GM21723 (cell line): ENCODE data around the gene CCDC182.

ENCODE experiments used
- ATAC-seq: cut with Tn5 transposase; IDR thresholded peaks from one replicate; pipeline ENCODE4 v1.9.1; 2021; ENCODE audit warnings: mild to moderate bottlenecking, moderate library complexity; ENCODE audit not compliant: unreplicated experiment

CCDC182 gene

DNA sequence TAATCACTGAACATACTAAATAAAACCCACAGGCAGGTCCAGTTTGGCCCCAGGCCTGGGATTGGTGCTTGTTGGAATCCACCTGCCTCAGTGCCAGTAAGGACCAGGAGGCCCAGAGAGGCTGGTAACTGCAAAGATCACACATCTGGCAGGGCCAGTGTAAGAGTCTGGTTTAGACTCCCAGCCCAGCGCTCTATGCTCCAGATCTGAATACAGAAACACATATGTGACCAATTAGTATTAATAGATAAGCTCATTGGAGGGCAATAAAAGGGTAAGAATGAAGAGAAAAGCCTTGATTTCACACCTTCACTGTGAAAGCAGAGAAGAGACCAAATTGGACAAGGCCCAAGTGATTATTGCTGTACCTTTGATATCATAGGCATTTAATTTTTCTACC, 13.6 kb upstream of the CCDC182 start:
- no peak for ATAC-seq

DNA sequence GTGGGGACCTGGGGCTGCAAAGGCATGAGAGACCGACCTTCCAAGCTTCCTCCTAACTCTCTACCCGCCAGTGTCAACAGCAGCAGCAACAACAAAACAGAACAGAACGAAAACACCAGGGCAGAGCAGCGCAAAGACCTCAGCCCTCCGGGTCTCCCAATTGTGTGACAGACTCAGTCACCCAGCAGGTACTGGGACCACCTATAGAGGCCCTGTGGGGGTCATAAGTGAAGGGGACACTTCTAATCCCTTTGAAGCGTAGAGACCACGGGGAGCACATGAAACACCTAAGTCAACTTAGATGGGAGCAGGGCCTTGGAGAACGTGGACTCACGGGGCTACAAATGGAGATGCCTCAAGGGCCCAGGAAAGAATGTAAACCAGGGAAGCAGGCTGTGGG, 12.6 kb upstream of the CCDC182 start:
- no peak for ATAC-seq

DNA sequence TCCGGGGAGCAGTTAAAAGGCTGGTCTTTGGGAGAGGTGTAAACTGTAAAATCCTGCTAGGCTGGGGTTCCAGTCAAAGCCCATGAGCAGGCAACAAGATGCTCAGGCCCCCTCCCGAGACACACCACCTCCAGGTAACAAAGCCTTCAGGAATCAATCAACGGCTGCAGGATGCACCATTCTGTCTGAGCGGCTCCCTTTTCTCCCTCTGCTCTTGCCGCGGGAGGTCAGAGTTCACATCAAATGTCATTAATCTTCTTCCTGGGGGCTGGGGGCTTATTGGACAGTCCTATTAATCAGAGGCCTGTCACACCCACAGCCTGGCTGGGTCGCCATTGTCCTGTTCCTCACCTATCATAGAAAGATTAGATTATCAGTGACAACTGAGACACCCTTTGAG, 11.9 kb upstream of the CCDC182 start:
- no peak for ATAC-seq

DNA sequence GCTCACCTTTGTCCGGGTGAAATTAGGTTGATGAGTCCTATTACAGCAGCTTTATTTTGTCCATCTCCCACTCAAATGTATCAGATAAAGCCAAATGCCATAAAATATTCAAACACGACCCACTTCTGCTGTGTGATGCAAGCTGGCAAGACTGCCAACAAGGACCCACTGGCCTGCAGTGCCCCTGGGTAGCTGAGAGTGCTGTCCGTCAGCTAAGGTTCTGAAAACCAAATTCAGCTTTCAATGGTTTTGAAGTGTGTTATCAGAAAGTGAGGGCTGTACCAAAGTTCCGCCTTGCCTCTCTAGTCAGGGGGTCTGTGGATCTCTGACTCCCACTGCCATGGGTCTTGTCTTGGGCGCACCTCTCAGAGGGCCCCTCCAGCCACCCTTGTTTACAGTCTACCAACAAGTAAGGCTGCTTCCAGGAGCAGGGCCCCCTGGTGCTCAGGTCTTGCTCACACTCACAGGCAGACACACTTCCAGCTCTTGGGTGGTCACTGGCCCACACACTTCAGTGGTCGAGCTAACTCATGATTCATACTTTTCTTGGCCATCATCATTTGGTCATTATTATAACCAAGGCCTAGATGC, 10.5 kb upstream of the CCDC182 start:
- no peak for ATAC-seq

DNA sequence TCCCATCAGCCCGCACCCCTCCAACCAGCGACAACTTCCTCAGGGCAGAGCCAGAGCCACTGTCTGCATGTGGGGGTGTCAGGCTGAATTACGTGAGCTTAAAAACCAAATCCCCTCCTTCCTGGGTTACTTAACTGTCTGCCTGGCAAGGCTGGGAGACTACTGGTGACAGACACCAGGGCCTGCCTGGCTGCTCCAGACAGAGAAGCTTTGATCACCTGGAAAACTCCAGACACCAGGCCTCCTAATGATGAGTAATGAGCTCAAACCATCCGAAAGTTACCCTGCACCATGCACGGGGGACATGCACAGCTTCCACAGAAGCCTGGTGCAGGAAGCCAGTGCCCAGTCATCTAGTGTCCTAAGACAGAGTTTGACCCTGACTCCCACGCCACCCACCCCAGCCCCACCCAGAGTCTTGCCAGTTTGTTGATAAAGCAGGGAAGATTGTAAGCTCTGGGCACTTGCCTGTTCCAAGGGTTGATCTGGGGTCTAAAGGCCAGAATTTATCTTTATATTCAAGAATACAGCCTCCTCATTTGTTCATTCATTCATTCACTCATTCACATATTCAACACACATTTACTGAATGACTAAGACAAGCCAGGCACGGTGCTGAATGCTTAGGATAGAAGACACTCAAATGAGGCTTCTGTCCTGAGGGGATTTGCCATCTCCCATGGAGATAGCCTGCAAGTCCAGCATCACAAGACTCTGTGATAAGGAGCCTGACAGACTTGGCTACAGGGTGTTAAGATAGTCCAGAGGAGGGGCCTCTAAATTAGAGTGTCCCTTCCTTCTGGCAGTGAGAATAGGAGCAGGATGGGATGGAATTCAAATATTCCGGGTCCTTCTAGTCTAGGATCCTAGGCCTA, 7.2 kb upstream of the CCDC182 start:
- no peak for ATAC-seq

DNA sequence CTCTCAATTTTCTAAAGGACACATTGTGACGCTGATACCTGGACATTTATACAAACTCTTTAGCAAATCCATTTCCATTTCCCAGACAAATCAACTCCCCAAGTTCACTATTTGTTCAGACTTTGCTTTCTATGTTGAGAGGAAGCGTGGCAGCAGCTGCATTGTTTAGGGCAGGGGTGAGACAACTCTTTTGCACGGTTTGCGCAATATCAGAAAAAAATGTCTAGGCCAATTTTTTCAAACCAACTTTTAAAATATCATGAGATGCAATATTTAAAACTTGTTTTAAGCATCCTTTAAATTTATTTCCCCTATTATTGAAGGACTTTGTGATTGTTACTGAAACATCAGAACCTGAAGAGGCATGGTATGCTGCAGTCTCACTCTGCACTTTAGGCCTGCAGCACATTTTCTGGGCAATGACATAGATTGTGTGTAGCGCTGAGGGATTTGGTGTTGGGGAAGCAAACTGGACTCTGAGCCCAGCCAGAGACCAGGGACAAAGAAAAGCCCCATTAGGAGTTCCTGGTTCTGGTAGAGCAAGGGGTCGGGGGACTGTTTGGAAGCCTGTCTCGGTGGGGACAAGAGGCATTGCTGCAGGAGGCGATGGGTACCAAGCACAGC, 6.4 kb upstream of the CCDC182 start:
- no peak for ATAC-seq

DNA sequence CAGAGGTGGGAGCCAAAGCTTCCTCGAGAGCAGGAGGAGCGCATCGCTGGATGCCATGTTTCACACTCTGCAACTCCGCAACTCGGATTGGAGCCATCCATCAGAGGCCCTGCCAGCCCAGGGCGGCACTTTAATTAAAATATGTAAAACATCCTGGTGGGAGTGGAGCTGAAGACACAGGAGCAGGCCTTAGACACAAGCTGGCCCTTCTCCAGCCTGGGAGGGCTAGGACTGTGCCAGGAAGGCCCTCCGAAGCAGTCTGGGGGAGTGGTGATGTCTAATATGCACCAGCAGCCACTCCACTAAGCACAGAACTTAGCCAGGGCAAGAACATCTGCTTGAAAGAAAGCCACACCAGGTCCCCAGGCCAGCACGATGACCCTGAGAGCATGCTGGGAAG, 5.8 kb upstream of the CCDC182 start:
- ATAC-seq, result no peak

DNA sequence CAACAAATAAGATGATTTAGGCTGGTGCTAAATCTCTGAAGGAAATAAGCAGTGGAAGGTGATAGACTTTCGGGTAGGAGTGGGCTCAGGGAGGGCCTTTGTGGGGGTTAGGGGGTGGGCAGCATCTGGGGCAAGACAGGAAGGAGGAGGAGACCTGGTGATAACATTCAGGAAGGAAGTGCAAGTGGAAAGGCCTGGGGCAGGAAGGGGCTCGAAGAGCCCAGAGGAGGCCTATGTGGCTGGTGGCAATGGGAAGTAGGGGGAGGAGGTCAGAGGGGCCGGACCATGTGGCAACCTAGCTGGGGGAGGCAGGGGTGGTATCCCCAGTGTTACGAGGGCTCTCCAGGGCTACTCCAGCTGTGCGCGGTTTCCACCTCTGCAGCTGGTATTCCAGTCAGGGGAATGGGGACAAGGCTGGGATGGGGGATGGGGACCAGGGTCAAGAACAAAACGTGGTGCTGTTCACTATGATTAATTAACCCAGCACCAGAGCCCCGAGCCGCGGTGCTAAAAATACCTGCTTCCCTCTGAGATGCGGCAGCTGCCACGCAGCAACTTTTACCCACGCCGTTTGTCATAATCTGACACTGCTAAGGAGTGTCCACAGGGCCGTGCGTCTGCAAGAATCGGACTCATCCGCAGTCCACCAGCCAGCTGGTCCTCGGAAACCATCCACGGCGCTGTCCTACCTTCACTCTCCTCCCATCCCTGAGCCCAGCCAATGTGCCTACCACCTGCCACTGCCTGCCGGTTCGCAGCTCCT, 5.2 kb upstream of the CCDC182 start:
- no peak for ATAC-seq

DNA sequence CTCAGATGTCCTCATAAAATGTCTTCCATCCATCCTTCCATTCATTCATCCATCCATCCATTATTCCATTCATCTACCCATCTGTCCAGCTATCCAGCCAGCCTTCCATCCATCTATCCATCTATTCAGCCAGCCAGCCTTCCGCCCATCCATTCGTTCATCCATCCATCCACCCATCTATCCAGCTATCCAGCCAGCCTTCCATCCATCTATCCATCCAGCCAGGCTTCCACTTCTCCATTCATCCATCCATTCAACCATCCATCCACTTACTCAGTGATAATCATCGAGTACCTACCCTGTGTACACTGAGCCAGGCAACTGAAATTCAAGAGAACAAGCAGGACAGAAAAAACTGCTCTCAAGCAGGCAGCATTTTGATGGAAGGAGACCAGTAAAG, 4.6 kb upstream of the CCDC182 start:
- ATAC-seq, result no peak

DNA sequence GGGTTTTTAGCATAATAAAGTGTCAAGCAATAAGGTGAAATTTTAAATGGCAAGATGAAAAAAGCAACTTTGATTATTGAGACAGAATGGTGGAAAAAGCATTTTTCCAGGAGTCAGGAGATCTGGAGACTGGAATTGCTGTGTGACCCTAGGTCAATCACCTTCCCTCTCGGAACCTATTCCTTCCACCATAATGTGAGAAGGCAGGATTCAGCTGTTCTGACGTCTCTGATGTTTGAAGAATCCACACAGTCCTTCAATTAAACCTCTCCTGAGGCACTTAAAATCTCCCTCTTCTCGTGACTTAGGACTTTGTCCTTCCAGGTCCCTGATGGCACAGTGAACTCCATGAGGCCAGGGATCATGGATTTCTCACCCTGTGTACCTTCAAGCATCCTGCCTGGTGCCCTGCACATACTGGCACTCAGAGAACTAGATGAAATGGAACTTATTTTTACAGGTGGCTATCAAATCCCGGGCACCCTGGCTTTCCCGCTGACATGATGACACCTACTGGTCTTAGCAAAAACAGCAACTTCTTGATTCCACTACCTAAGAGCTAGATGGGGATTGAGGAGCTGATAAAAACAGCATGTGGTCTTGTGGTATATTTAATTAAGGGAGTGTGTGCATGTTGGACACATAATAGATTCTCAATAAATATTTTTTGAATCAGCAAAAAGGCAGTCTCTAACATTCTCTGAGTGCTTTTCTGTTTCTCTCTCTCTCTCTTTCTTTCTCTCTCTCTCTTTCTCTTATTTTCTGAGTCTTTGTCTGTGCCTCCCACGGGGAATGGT, 2.3 kb upstream of the CCDC182 start:
- no peak for ATAC-seq

DNA sequence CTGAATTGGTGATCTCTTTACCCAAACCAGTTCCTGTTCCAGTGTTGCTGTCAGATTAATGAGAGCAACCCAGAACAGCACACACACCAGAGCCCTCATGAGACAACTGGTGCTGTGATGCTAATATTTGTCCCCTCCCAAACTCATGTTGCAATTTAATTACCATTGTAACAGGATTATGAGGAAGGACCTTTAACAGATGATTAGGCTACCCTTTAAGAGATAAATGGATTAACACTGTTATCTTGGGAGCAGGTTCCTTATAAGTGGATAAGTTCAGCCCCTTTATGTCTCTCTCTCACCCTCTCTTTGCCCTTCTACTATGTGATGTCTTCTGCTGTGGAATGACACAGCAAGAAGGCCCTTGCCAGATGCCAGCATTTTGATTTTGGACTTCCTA, 1.1 kb upstream of the CCDC182 start:
- ATAC-seq, result no peak

DNA sequence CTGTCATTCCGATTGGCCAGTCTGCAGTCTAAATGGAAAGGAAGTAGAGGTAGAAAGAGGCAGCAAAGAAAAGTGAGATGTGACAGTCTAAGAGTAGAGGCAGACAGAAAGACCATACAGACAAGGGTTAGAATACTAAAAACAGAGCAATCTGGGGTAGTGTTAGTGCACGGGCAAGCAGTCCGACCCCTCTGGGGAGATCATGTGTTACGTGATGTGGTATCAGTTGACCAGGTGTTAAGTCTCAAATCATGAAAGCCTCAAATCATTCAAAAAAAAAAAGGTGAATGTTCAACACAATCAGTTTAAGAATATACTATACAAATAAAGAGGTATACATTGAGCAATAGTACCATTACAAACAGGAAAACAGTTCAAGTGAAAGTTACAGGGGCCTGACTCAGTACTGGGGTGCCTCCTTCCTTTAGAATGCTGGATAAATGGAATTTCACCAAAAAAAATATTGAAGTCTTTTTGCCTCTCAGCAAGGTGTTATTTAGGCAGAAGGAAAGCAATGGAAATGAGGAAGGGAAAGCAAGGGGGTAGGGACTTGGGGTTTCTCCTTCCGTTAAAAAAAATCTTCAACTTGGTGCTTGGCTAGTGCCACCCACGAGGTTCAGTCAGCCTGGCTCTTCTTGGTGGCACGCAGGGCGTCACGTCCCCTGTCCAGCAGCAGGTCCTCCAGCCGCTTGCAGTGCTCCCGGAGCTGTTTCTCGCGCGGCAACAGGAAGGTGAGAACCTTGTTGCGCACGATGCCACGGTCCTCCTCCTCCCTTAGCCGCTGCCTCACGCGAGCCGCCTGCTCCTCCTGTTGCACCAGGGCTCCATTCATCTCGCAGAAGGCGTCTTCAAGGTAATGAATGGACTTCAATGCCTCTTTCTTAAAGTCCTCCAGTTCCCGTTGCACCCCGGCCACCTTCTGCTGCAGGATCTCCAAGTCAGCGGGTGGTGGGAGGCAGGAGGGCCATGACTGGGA, 616 bp downstream of the CCDC182 start:
- ATAC-seq, result no peak

DNA sequence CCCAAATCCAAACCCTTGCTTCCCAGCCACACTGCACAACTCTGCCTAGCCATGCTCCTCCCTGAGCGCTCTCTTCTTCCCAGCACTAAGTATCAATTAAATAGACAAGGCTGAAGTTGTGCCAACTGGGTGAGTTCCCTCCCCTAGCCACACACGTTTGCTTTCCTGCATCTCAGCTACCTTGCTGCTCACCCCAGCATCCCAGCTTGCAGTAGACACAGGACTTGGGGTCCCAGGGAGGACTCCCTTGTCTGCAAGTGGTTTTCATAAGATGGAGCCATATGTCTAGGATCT, 4.9 kb downstream of the CCDC182 start:
- no peak for ATAC-seq

DNA sequence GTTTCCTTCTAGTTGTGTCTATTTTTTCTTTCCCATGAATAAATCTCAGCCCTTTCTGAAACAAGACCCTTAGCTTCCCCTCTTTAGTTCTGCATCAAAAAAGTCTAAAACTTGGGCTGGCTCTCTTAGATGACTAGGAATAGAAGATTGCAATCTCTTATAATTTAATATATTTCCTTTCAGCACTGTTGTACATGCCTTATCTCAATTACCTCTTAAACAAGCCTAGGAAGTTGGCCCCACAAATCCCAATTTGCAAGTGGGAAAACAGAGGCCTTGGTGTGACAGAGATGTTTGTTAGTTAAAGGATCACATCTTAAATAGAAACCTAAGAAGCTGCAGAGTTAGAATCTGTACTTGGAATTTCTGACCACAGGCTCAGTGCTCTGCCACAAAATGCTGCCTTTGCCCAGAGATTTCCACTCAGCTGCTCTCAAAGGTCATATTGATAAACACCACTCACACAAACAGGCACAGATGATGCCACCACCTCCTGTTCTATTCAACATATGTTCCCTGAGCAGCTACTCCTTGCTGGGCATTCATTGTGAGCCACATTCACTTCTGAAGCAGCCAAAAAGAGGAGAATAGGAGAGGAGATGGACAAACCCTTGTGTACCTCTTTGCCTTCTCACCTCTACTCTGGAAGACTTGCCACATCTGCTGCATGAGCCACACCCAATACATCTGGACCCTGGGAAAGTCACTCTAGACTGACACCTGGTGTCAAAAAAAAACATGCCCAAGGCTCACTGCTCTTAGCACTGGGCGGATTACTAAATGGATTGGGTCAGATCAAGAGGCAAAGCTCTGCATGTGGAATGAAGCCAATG, 5.5 kb downstream of the CCDC182 start:
- no peak for ATAC-seq

DNA sequence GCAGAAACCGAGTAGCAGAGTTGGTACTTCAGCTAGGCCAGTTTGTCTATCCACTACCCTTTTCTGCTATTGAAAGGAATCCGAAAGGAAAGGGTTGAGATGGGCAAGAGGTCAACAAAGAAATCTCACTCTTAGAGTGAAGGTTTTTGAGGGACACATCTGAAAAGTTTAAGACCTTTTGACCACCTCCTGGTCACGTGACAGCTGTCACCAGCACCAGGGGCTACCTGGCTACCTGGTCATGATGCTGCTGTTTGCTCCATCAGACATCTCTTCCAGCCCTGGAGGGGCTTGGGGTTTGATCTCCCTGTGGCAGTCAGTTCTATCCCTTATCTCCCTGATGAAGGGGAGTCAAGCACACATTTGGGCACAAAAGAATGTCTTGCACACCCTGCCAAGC, 7.6 kb downstream of the CCDC182 start:
- ATAC-seq, result no peak

DNA sequence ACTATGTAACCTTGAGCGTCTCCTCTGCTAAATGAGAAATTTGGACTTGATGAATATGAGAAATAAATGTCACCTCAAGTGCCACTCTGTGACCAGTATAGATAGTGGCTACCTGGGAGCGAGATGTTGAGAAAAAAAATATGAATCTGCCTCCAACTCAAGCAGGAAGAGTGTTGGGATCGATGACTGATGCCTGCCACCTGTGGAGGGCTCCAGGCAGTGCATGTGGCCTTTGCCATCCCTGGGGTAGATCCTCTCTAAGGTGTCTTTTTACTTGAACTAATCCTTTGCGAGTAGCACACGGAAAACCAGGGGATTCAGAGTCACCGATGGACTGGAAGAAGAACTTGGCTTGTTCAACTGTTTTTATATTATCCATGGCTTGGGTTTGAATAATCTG, 9.4 kb downstream of the CCDC182 start:
- ATAC-seq, result no peak

DNA sequence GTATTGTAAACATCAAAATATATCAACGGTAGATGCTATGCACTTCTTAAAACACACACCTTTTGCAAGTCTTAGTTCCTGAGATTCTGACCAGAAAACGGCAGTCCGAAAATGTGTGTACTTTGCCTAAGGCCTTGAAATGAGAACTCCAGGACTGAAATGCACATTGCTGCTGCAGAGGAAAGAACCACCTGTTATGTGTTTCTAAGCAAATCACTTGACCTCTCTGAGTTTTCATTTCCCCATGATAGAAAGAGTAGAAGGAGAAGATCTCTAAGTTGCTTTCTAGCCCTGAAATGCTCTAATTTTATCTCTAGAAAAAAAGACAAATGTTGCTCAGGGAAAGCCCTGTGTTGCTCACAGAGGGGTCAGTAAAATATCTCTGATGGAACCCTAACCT, 9.9 kb downstream of the CCDC182 start:
- no peak for ATAC-seq

DNA sequence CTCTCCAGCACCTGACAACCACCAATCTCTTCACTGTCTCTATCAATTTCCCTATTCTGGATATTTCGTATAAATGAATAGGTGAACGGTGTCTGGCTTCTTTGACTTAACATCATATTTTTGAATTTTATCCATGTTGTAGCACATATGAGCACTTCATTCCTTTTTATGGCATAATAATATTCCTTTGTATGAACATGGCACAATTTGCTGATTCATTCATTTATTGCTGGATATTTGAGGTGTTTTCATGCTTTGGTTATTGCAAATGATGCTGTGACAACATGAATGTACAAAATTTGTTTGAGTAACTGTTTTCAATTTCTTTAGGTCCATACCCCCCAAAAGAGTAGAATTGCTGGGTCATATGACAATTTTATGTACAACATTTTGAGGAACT, 12.0 kb downstream of the CCDC182 start:
- no peak for ATAC-seq

DNA sequence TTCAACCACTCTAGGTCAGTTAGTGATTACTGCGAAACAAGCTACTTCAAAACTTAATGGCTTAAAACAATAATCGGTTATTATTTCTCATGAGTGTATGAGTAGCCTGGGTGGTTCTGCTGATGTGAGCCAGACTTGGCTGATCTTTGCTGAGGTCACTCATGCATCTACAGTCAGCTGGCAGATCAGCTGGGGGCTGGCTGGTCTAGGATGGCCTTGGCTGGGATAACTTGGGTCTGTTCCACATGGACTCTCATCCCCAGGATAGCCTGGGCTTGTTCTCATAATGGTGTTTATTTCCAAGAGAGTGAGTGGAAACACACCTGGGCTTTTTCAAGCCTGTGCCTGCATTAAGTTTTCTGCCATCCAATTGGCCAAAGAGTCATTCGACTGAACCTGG, 13.0 kb downstream of the CCDC182 start:
- no peak for ATAC-seq
